Kidney (tissue), 14 donors: ENCODE measurements around the gene STAC2. TPM values are rescaled to one million over a fixed set of nuclear protein-coding genes. Genes with fewer than 3 reads are reported as not detected.
"Not testable (repeated sequence)": the region's sequence is repeated elsewhere in the genome, so short reads cannot be mapped to it uniquely, and the experiment has no call there.

Experiments used
- DNase-seq, 5 donors: peaks; one replicate each; pipeline ENCODE4 v3.0.0-alpha.2; 2013 to 2020
- FAIRE-seq: peaks from 2 replicates; lab custom pipeline; 2012; peaks lifted over from hg19 to GRCh38; lab: Jason Lieb, UNC
- H3K27ac ChIP-seq, 2 donors: one replicate each; pipeline ENCODE4 v1.7.0; 2013; ENCODE audit warnings: low read depth in 2 of 2, low read length in 2 of 2, inconsistent platforms in 1 of 2
- H3K27me3 ChIP-seq: one replicate; pipeline ENCODE4 v1.7.1; 2013; ENCODE audit warnings: low read length, inconsistent platforms; ENCODE audit not compliant: control insufficient read depth, insufficient read depth
- H3K36me3 ChIP-seq, 3 donors: one replicate each; pipeline versions ENCODE4 v1.7.0 to v1.7.1; 2013; ENCODE audit warnings: low read length in 3 of 3, control low read depth in 1 of 3, inconsistent platforms in 1 of 3; ENCODE audit not compliant: insufficient read depth in 3 of 3, control insufficient read depth in 2 of 3
- H3K4me1 ChIP-seq, 3 donors: one replicate each; pipeline versions ENCODE4 v1.7.0 to v1.7.1; 2013; ENCODE audit warnings: low read length in 3 of 3, inconsistent platforms in 1 of 3, low read depth in 1 of 3; ENCODE audit not compliant: control insufficient read depth in 2 of 3, insufficient read depth in 2 of 3
- H3K4me3 ChIP-seq, 3 donors: one replicate each; pipeline versions ENCODE4 v1.7.0 to v1.8.1; 2013; ENCODE audit warnings: low read length in 3 of 3, control low read depth in 1 of 3, inconsistent platforms in 1 of 3
- H3K9ac ChIP-seq, 3 donors: one replicate each; pipeline versions ENCODE4 v1.7.0 to v1.7.1; 2013; ENCODE audit warnings: low read length in 3 of 3, control low read depth in 1 of 3, inconsistent platforms in 1 of 3
- H3K9me3 ChIP-seq, 3 donors: one replicate each; pipeline versions ENCODE4 v1.7.0 to v1.7.1; 2013; ENCODE audit warnings: low read length in 3 of 3, control low read depth in 1 of 3, inconsistent platforms in 1 of 3; ENCODE audit not compliant: control insufficient read depth in 2 of 3, insufficient read depth in 1 of 3
- CTCF ChIP-seq: IDR thresholded peaks from 3 replicates; pipeline ENCODE4 v1.5.1; 2012; ENCODE audit warnings: mild to moderate bottlenecking, moderate library complexity, borderline replicate concordance; ENCODE audit not compliant: insufficient read depth; ENCODE audit errors: extremely low read depth
- intact Hi-C: fragments of 100-400 bp; cut with DNase I; formaldehyde crosslinking; loops from one replicate; pipeline ENCODE4 v1.11.1; 2022
- polyA plus RNA-seq: library from polyadenylated mRNA; stranded (reverse); fragments of 350-450 nt; fragmentation: Illumina TruSeq; extraction: RNeasy Lipid Tissue Mini Kit (QIAGEN cat#74804); gene quantifications from one replicate; pipeline ENCODE4 v1.2.3, GENCODE V29; 2014; ENCODE audit warnings: low read depth, low replicate concordance; ENCODE audit not compliant: insufficient read depth
- total RNA-seq: library from RNA; stranded (reverse); fragmentation: NEBNext Ultra II Directional; extraction: Animal tissue kit (Norgen Biotek cat#: 25700); gene quantifications from one replicate; pipeline ENCODE4 v1.2.1, GENCODE V29; 2021
- donor health status: control.
- donor health status: control.
- donor health status: control.
- donor health status: control.
- donor health status: control.
- donor health status: DM: yes; HTN: yes; CAD: no.
- donor health status: Normal renal cell carcinoma (clear cell type).

Gene STAC2
- total and polyA plus RNA-seq, 2 donors from 2014 or later = 15.3 to 18.9 TPM

GRCh38 chr17:39169101-39169500, 56.6 kb downstream of the STAC2 start:
- H3K4me1 ChIP-seq = peaks cover 0 to 8% (median 0%) of the 10 kb centered on the region in 3 donors
- H3K4me3 ChIP-seq = no peak overlapping the region
- FAIRE-seq (no peak), DNase-seq (no peak)
- H3K27me3 ChIP-seq = no peaks in the 10 kb centered on the region
- no peak overlapping the region for H3K27ac ChIP-seq
- no peaks in the 10 kb centered on the region for H3K9me3 ChIP-seq
- intact Hi-C loops = no loop called here
- H3K36me3 ChIP-seq = no peaks in the 10 kb centered on the region
- TF ChIP-seq CTCF = no peak
- no peak overlapping the region for H3K9ac ChIP-seq

- H3K4me1 ChIP-seq, H3K4me3 ChIP-seq, FAIRE-seq, DNase-seq, H3K36me3 ChIP-seq, intact Hi-C loops, H3K9me3 ChIP-seq, H3K27ac ChIP-seq, H3K27me3 ChIP-seq, H3K9ac ChIP-seq: not testable (repeated sequence)
Measured at GRCh38 chr17:39168503-39168902, 57.2 kb downstream of the STAC2 start.

- H3K4me3 ChIP-seq = no peak overlapping the region
- intact Hi-C loops = no loop called here
- no peaks in the 10 kb centered on the region for H3K9me3 ChIP-seq
- H3K4me1 ChIP-seq = peaks cover 0 to 8% (median 0%) of the 10 kb centered on the region in 3 donors
- FAIRE-seq (no peak), DNase-seq (no peak)
- H3K9ac ChIP-seq = no peak overlapping the region
- H3K27ac ChIP-seq = no peak overlapping the region
- H3K36me3 ChIP-seq = no peaks in the 10 kb centered on the region
- no peak for TF ChIP-seq CTCF
- H3K27me3 ChIP-seq = no peaks in the 10 kb centered on the region
Measured at GRCh38 chr17:39167476-39167875, 58.3 kb downstream of the STAC2 start.

GRCh38 chr17:39166437-39167335, 59.1 kb downstream of the STAC2 start:
- FAIRE-seq (no peak), DNase-seq (no peak)
- peaks cover 0 to 8% (median 0%) of the 10 kb centered on the region in 3 donors for H3K4me1 ChIP-seq
- H3K9ac ChIP-seq = no peak overlapping the region
- intact Hi-C loops = no loop called here
- no peaks in the 10 kb centered on the region for H3K9me3 ChIP-seq
- H3K27me3 ChIP-seq = no peaks in the 10 kb centered on the region
- no peak overlapping the region for H3K27ac ChIP-seq
- no peak overlapping the region for H3K4me3 ChIP-seq
- no peak for TF ChIP-seq CTCF
- no peaks in the 10 kb centered on the region for H3K36me3 ChIP-seq
